Urothelium cell line (cell line): ENCODE measurements around the gene IFT80.

Experiments
- DNase-seq: peaks from one replicate; pipeline ENCODE4 v3.0.0; 2011; ENCODE audit warnings: low spot score, mixed read lengths
- FAIRE-seq: peaks from 2 replicates; lab custom pipeline; 2011; peaks lifted over from hg19 to GRCh38; lab: Jason Lieb, UNC

Gene IFT80

DNA sequence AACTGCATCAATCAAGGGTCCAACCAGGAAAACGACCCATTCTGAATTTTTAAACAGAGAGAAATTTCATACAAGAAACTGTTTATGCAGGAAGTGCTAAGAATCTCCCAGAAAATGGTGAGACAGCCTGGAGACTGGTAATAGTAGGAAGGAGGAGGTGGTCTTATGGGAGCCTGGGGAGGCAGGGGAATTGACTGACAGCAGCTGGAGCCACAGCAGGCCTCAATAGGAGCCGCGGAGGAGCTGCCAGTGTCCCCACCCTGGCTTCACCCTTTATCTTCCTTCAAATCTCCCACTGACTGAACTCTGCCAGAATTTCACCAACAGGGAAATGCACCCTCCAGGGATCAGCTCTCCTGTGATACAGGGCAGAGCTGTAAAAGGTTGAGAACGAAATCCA lies 181.3 kb downstream of the IFT80 start:
- FAIRE-seq (no peak), DNase-seq (no peak)

DNA sequence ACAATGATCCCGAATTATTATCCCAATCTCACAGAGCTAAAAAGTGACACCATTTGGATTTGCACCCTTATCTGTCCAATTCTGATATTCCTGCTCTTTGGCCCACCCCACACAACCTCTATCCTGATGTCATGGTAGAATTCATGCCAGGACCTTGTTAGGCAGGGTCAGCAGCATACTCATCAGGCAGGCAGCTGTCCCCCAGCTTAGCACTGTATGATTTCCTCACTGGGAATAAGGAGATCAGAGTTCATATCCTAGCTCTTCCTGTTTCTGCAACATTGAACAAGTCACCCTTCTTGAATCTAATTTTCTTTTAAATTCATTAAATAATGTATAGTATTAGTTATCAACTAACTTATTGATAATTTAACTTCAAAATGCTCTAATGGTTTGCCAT lies 185.8 kb downstream of the IFT80 start:
- DNase-seq = no peak
- no peak for FAIRE-seq

DNA sequence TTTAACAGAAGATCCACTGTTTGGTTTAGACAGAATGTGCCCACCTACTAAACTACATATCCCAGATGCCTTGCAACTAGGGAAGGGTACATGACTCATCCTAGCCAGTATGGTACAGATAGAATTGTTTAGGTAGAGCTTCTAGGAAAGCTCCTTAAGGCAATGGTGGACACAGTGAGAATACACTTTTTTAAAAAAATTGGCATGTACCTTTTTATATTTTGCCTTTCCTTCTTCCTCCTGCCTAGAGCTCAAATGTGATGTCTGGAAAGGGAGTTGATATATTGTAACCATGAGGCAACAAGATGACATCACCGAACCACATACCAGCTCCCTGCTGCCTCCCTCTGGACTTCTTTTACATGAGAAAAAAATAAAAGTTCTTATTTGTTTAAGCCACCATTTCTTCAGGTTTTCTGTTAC lies 188.2 kb downstream of the IFT80 start:
- FAIRE-seq (no peak), DNase-seq (peak; percentile 12)

DNA sequence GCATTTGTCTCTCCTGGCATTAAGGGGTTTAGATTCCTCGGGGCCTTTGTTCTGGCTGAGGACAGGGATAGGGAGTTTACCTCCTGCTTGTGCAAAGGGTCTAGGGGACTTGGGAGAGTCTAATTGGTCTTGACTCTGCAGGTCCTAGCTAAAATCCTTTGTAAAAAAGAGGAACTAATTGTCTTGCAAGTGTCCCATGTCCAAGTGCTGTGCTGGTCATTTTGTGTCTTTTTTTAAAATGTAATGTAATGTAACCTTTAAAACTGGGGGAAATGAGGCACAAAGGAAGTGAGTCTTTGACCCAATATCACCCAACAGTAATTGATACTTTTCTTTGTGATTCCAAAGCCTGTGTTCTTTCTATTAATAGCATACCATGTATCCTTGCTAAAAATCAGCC lies 188.7 kb downstream of the IFT80 start:
- no peak for FAIRE-seq
- no peak for DNase-seq
